Measurements from ENCODE around the gene PHF21A. TPM values are rescaled to one million over a fixed set of nuclear protein-coding genes. Genes with fewer than 3 reads are reported as not detected.

PHF21A gene
- total RNA-seq, 2 donors from 2014 or later: 24.7 to 48.0 TPM

- DNase-seq (ENCODE audit: low spot score): no peak
- H3K4me3 ChIP-seq: no peak overlapping the region
- H3K9me3 ChIP-seq: no peaks in the 10 kb centered on the region
- intact Hi-C loops (cut with DNase I): no loop called here
- H3K27me3 ChIP-seq (replicated peaks; ENCODE audit: insufficient read depth): no peaks in the 10 kb centered on the region
- WGBS: 30% methylated on average over 21 of the region's 21 CpGs
- H3K27ac ChIP-seq: peak overlapping the region; percentile 63 to 79
- no peaks in the 10 kb centered on the region for H3K36me3 ChIP-seq
- peaks cover 16% of the 10 kb centered on the region for H3K4me1 ChIP-seq (replicated peaks)
- TF ChIP-seq POLR2A (IDR thresholded peaks at IDR 0.05) (no peak), CTCF (IDR thresholded peaks at IDR 0.05) (no peak), POLR2AphosphoS5 (IDR thresholded peaks at IDR 0.05) (no peak)
These were observed 187.2 kb downstream of the PHF21A start for GRCh38 chr11:45933846-45934579.

GRCh38 chr11:45933131-45933831 is 188.0 kb downstream of the PHF21A start:
- peak; percentile 89 for DNase-seq (ENCODE audit: low spot score)
- WGBS: 12% methylated on average over 15 of the region's 15 CpGs
- Histone ChIP-seq H3K4me1 (replicated peaks) (peaks cover 16% of the 10 kb centered on the region), H3K9me3 (no peaks in the 10 kb centered on the region), H3K4me3 (peak overlapping the region in 1 of 2 donors; percentile 12), H3K27me3 (replicated peaks; ENCODE audit: insufficient read depth) (no peaks in the 10 kb centered on the region), H3K27ac (peak overlapping the region; percentile 63 to 79), H3K36me3 (no peaks in the 10 kb centered on the region)
- intact Hi-C loops (cut with DNase I): no loop called here
- peak; percentile 83 for TF ChIP-seq POLR2AphosphoS5 (IDR thresholded peaks at IDR 0.05)
- peak; percentile 6 for TF ChIP-seq POLR2A (IDR thresholded peaks at IDR 0.05)
- TF ChIP-seq CTCF (IDR thresholded peaks at IDR 0.05): no peak

- no peak for TF ChIP-seq CTCF (IDR thresholded peaks at IDR 0.05)
- TF ChIP-seq POLR2A (IDR thresholded peaks at IDR 0.05): no peak
- no peak for TF ChIP-seq POLR2AphosphoS5 (IDR thresholded peaks at IDR 0.05)
- Histone ChIP-seq H3K4me3 (peak overlapping the region in 1 of 2 donors; percentile 7), H3K36me3 (no peaks in the 10 kb centered on the region), H3K9me3 (no peaks in the 10 kb centered on the region), H3K4me1 (replicated peaks) (peaks cover 16% of the 10 kb centered on the region), H3K27ac (peak overlapping the region; percentile 63 to 79), H3K27me3 (replicated peaks; ENCODE audit: insufficient read depth) (no peaks in the 10 kb centered on the region)
- intact Hi-C loops (cut with DNase I): no loop called here
- 50% methylated on average over 8 of the region's 8 CpGs for WGBS
- DNase-seq (ENCODE audit: low spot score): no peak
These were observed 189.0 kb downstream of the PHF21A start for GRCh38 chr11:45932217-45932616.

GRCh38 chr11:45931739-45932138 is 189.5 kb downstream of the PHF21A start:
- H3K4me3 ChIP-seq: peak overlapping the region in 1 of 2 donors; percentile 7
- no peak for TF ChIP-seq POLR2AphosphoS5 (IDR thresholded peaks at IDR 0.05)
- TF ChIP-seq CTCF (IDR thresholded peaks at IDR 0.05): no peak
- H3K27ac ChIP-seq: peak overlapping the region; percentile 63 to 79
- no peak for DNase-seq (ENCODE audit: low spot score)
- H3K27me3 ChIP-seq (replicated peaks; ENCODE audit: insufficient read depth): no peaks in the 10 kb centered on the region
- H3K36me3 ChIP-seq: no peaks in the 10 kb centered on the region
- no peaks in the 10 kb centered on the region for H3K9me3 ChIP-seq
- intact Hi-C loops (cut with DNase I): no loop called here
- WGBS: 63% methylated on average over 10 of the region's 10 CpGs
- peaks cover 16% of the 10 kb centered on the region for H3K4me1 ChIP-seq (replicated peaks)
